ENCODE measurements around the gene RARS2. TPM values are rescaled to one million over a fixed set of nuclear protein-coding genes. Genes with fewer than 3 reads are reported as not detected.
"Not testable (repeated sequence)": the region's sequence is repeated elsewhere in the genome, so short reads cannot be mapped to it uniquely, and the experiment has no call there.

RARS2 gene
- total RNA-seq, 3 donors from 2014 or later = 27.8 to 34.4 (median 30.7) TPM

- no peaks in the 10 kb centered on the region for H3K36me3 ChIP-seq (ENCODE audit: low read depth)
- no peaks in the 10 kb centered on the region for H3K4me1 ChIP-seq (ENCODE audit: low read depth)
- intact Hi-C loops (cut with DNase I, micrococcal nuclease) = no loop called here
- no peak for TF ChIP-seq CTCF (IDR thresholded peaks at IDR 0.05)
- H3K9me3 ChIP-seq = no peaks in the 10 kb centered on the region
- H3K4me3 ChIP-seq = no peak overlapping the region
- ATAC-seq (peak; percentile 11), DNase-seq (no peak)
Measured at GRCh38 chr6:87501809-87502572, 87.8 kb downstream of the RARS2 start.

- Histone ChIP-seq H3K36me3 (ENCODE audit: low read depth) (no peaks in the 10 kb centered on the region), H3K4me3 (no peak overlapping the region), H3K9me3 (no peaks in the 10 kb centered on the region), H3K4me1 (ENCODE audit: low read depth) (peaks cover 9% of the 10 kb centered on the region)
- TF ChIP-seq CTCF (IDR thresholded peaks at IDR 0.05) = no peak
- DNase-seq (no peak), ATAC-seq (peak; percentile 36)
- intact Hi-C loops (cut with DNase I, micrococcal nuclease) = no loop called here
Measured at GRCh38 chr6:87498048-87498447, 91.7 kb downstream of the RARS2 start.

- intact Hi-C loops (cut with DNase I, micrococcal nuclease) = no loop called here
- TF ChIP-seq CTCF (IDR thresholded peaks at IDR 0.05) = no peak
- Histone ChIP-seq H3K4me3 (no peak overlapping the region), H3K36me3 (ENCODE audit: low read depth) (no peaks in the 10 kb centered on the region), H3K9me3 (no peaks in the 10 kb centered on the region), H3K4me1 (ENCODE audit: low read depth) (peaks cover 14% of the 10 kb centered on the region)
- peak; percentile 62 to 72 (median 69) for DNase-seq
- ATAC-seq = peak; percentile 95
Measured at GRCh38 chr6:87494761-87495422, 94.9 kb downstream of the RARS2 start.

GRCh38 chr6:87489326-87489725 is 100.5 kb downstream of the RARS2 start:
- H3K36me3 ChIP-seq (ENCODE audit: low read depth); intact Hi-C loops (cut with DNase I, micrococcal nuclease); ATAC-seq; DNase-seq; H3K4me1 ChIP-seq (ENCODE audit: low read depth); H3K4me3 ChIP-seq; H3K9me3 ChIP-seq: not testable (repeated sequence)

GRCh38 chr6:87487555-87487954 is 102.2 kb downstream of the RARS2 start:
- intact Hi-C loops (cut with DNase I, micrococcal nuclease) = no loop called here
- Histone ChIP-seq H3K4me3 (no peak overlapping the region), H3K4me1 (ENCODE audit: low read depth) (peaks cover 6% of the 10 kb centered on the region), H3K9me3 (peaks cover 2% of the 10 kb centered on the region), H3K36me3 (ENCODE audit: low read depth) (no peaks in the 10 kb centered on the region)
- ATAC-seq (no peak), DNase-seq (no peak)
- no peak for TF ChIP-seq CTCF (IDR thresholded peaks at IDR 0.05)

- Histone ChIP-seq H3K4me3 (no peak overlapping the region), H3K9me3 (peaks cover 2% of the 10 kb centered on the region), H3K36me3 (ENCODE audit: low read depth) (no peaks in the 10 kb centered on the region), H3K4me1 (ENCODE audit: low read depth) (no peaks in the 10 kb centered on the region)
- intact Hi-C loops (cut with DNase I, micrococcal nuclease) = no loop called here
- DNase-seq (no peak), ATAC-seq (peak; percentile 64)
- TF ChIP-seq CTCF (IDR thresholded peaks at IDR 0.05) = no peak
Measured at GRCh38 chr6:87484491-87484890, 105.3 kb downstream of the RARS2 start.
